ENCODE results near the gene MPST. TPM values are rescaled to one million over a fixed set of nuclear protein-coding genes. Genes with fewer than 3 reads are reported as not detected.
"Not testable (repeated sequence)": the region's sequence is repeated elsewhere in the genome, so short reads cannot be mapped to it uniquely, and the experiment has no call there.

Gene MPST
- total and polyA plus RNA-seq, 12 donors: 27.1 to 192 (median 47.0) TPM

DNA sequence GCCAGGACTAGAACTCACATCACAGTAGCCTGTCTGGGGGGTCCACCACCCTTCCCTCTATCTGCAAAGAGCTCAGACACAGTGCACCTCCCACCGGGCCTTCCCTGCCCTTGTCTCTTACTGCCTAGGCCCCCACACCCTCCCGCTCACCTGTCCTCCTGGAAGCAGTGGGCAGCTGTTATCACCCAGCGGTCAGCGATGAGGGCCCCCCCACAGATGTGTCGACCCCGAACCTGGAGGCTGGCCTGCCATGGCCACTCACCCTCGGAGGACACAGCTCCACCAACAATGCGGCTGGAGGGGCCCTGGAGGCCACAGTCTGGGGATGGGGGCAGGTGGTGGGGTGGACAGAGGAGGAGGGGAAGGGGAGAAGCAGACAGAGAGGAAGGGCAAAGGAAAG is 50.8 kb downstream of the MPST start:
- no peak for DNase-seq
- H3K36me3 ChIP-seq: no peaks in the 10 kb centered on the region
- peaks cover 0 to 69% (median 44%) of the 10 kb centered on the region in 7 donors for H3K27me3 ChIP-seq
- H3K4me1 ChIP-seq: no peaks in the 10 kb centered on the region
- TF ChIP-seq, protein P1, sequence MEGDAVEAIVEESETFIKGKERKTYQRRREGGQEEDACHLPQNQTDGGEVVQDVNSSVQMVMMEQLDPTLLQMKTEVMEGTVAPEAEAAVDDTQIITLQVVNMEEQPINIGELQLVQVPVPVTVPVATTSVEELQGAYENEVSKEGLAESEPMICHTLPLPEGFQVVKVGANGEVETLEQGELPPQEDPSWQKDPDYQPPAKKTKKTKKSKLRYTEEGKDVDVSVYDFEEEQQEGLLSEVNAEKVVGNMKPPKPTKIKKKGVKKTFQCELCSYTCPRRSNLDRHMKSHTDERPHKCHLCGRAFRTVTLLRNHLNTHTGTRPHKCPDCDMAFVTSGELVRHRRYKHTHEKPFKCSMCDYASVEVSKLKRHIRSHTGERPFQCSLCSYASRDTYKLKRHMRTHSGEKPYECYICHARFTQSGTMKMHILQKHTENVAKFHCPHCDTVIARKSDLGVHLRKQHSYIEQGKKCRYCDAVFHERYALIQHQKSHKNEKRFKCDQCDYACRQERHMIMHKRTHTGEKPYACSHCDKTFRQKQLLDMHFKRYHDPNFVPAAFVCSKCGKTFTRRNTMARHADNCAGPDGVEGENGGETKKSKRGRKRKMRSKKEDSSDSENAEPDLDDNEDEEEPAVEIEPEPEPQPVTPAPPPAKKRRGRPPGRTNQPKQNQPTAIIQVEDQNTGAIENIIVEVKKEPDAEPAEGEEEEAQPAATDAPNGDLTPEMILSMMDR (IDR thresholded peaks at IDR 0.05): no peak
- H3K4me3 ChIP-seq: no peak overlapping the region
- no peak overlapping the region for H3K27ac ChIP-seq
- 70% methylated on average over 8 of the region's 8 CpGs for WGBS, 2 donors
- H3K9me3 ChIP-seq: no peaks in the 10 kb centered on the region
- intact Hi-C loops (cut with DNase I): no loop called here
- ATAC-seq: no peak

DNA sequence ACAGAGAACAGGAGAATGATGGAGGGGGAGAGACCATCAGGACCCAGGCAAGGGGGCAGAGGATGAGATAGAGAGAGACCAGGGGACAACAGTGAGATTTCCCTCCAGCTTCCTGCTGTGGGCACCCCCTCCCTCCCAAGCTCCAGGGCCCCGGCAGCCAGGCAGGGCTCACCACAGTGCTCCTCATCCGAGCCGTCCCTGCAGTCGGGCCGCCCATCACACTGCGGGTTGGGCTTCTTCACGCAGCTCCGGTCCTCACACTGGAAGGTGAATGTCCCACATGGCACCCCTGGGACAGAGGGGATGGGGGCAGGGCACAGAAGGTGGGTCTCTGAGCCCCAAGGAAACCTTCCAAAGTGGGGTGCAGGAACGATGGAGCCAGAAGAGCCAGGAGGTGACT is 51.2 kb downstream of the MPST start:
- no peaks in the 10 kb centered on the region for H3K4me1 ChIP-seq
- no peak for DNase-seq

DNA sequence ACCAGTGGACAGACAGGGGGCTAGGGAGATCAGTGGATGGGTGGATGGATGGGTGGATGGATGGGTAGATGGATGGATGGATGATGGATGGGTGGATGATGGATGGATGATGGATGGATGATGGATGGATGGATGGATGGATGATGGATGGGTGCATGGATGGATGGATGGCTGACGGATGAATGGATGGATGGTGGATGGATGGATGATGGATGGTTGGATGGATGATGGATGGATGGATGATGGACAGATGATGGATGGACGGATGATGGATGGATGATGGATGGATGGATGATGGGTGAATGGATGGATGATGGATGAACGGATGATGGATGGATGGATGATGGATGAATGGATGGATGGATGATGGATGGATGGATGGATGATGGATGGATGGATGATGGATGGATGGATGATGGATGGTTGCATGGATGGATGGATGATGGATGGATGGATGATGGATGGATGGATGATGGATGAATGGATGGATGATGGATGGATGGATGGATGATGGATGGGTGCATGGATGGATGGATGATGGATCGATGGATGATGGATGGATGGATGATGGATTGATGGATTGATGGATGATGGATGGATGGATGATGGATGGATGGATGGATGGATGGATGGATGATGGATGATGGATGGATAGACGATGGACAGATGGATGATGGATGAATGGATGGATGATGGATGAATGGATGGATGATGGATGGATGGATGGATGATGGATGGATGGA is 52.5 kb downstream of the MPST start:
- WGBS, 2 donors: 94 to 97% methylated on average over 5 of the region's 5 CpGs
- intact Hi-C loops (cut with DNase I); H3K9me3 ChIP-seq; ATAC-seq; H3K4me1 ChIP-seq; H3K27ac ChIP-seq; H3K36me3 ChIP-seq; DNase-seq; H3K4me3 ChIP-seq: not testable (repeated sequence)
- peaks cover 0 to 76% (median 56%) of the 10 kb centered on the region in 7 donors for H3K27me3 ChIP-seq

More for the DNA sequence above, 51.2 kb downstream of the MPST start:
- no peak overlapping the region for H3K4me3 ChIP-seq
- no peak overlapping the region for H3K27ac ChIP-seq
- intact Hi-C loops (cut with DNase I): no loop called here
- H3K36me3 ChIP-seq: no peaks in the 10 kb centered on the region
- peaks cover 0 to 71% (median 47%) of the 10 kb centered on the region in 7 donors for H3K27me3 ChIP-seq
- TF ChIP-seq, protein P1 (IDR thresholded peaks at IDR 0.05): no peak
- ATAC-seq: no peak
- no peaks in the 10 kb centered on the region for H3K9me3 ChIP-seq
- WGBS, 2 donors: 49 to 54% methylated on average over 9 of the region's 9 CpGs

DNA sequence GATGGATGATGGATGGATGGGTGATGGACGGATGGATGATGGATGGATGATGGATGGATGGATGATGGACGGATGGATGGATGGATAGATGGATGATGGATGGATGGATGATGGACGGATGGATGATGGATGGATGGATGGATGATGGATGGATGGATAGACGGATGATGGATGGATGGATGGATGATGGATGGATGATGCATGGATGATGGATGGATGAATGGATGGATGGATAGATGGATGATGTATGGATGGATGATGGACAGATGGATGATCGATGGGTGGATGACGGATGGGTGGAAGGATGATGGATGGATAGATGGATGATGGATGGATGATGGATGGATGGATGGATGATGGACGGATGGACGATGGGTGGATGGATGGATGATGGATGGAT is 53.1 kb downstream of the MPST start:
- Histone ChIP-seq H3K27me3 (peaks cover 0 to 73% (median 60%) of the 10 kb centered on the region in 7 donors), H3K4me1 (peaks cover 0 to 1% (median 0%) of the 10 kb centered on the region in 9 donors), H3K9me3 (no peaks in the 10 kb centered on the region), H3K27ac (no peak overlapping the region), H3K4me3 (no peak overlapping the region), H3K36me3 (no peaks in the 10 kb centered on the region)
- intact Hi-C loops (cut with DNase I): no loop called here
- ATAC-seq (no peak), DNase-seq (no peak)
- TF ChIP-seq, protein P1 (IDR thresholded peaks at IDR 0.05): no peak
- WGBS, 2 donors: 96% methylated on average over 8 of the region's 8 CpGs

DNA sequence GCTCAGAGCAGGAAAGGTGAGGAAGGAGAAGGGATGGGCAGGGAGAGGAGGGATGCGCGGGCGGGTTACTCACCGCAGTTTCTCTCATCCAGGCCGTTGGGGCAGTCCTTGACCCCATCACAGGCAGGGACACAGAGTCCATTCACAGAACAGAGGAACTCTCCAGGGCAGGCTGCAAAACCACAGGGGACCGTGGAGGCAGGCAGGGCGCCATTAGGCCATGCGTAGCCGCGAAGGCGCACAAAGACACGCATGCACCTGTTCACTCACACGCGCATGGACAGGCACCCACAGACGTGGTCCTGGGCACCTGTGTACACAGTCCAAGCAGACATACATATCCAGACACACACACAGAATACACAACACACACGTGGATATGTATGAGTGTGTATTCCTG is 55.0 kb downstream of the MPST start:
- Histone ChIP-seq H3K4me1 (peaks cover 0 to 15% (median 0%) of the 10 kb centered on the region in 9 donors), H3K4me3 (no peak overlapping the region), H3K27me3 (peaks cover 0 to 61% (median 42%) of the 10 kb centered on the region in 7 donors), H3K9me3 (no peaks in the 10 kb centered on the region), H3K27ac (no peak overlapping the region), H3K36me3 (no peaks in the 10 kb centered on the region)
- TF ChIP-seq, protein P1 (IDR thresholded peaks at IDR 0.05): no peak
- 75 to 80% methylated on average over 16 of the region's 16 CpGs for WGBS, 2 donors
- intact Hi-C loops (cut with DNase I): no loop called here
- ATAC-seq: peak in 1 of 8 donors; percentile 11
- no peak for DNase-seq
